ENCODE data around the gene GSTM3. TPM values are rescaled to one million over a fixed set of nuclear protein-coding genes. Genes with fewer than 3 reads are reported as not detected.

The GSTM3 gene
- total and polyA plus RNA-seq, 2 donors = 67.5 to 116 TPM

Other genes starting within 250 kb of the GSTM3 start
- 4.0 TPM for gene CYB561D1, start 246.9 kb downstream of the GSTM3 start, total RNA-seq
- gene CYB561D1, start 246.9 kb downstream of the GSTM3 start, polyA plus RNA-seq = 9.4 TPM
- gene AMIGO1, start 231.3 kb downstream of the GSTM3 start, total RNA-seq = 2.9 TPM
- gene AMIGO1, start 231.3 kb downstream of the GSTM3 start, polyA plus RNA-seq = 6.4 TPM
- gene GPR61, start 201.2 kb downstream of the GSTM3 start, total RNA-seq = 0.11 TPM
- gene GPR61, start 201.2 kb downstream of the GSTM3 start, polyA plus RNA-seq = not detected
- gene GNAI3, start 192.4 kb downstream of the GSTM3 start, total RNA-seq = 17.4 TPM
- gene GNAI3, start 192.4 kb downstream of the GSTM3 start, polyA plus RNA-seq = 5.1 TPM
- gene GNAT2, start 121.4 kb downstream of the GSTM3 start, total RNA-seq = not detected
- not detected for gene GNAT2, start 121.4 kb downstream of the GSTM3 start, polyA plus RNA-seq
- gene AMPD2, start 121.2 kb downstream of the GSTM3 start, total RNA-seq = 36.1 TPM
- 29.2 TPM for gene AMPD2, start 121.2 kb downstream of the GSTM3 start, polyA plus RNA-seq
- gene GSTM4, start 84.9 kb downstream of the GSTM3 start, total RNA-seq = 12.4 TPM
- 58.2 TPM for gene GSTM4, start 84.9 kb downstream of the GSTM3 start, polyA plus RNA-seq
- gene GSTM2, start 73.0 kb downstream of the GSTM3 start, total RNA-seq = 78.0 TPM
- gene GSTM2, start 73.0 kb downstream of the GSTM3 start, polyA plus RNA-seq = 77.9 TPM
- gene GSTM1, start 53.2 kb downstream of the GSTM3 start, total RNA-seq = not detected
- 1.1 TPM for gene GSTM1, start 53.2 kb downstream of the GSTM3 start, polyA plus RNA-seq
- gene GSTM5, start 28.8 kb downstream of the GSTM3 start, total RNA-seq = 18.2 TPM
- gene GSTM5, start 28.8 kb downstream of the GSTM3 start, polyA plus RNA-seq = 25.2 TPM
- gene EPS8L3, start 22.9 kb upstream of the GSTM3 start, total RNA-seq = not detected
- 0.23 TPM for gene EPS8L3, start 22.9 kb upstream of the GSTM3 start, polyA plus RNA-seq
- gene CSF1, start 169.8 kb upstream of the GSTM3 start, total RNA-seq = 10.9 TPM
- gene CSF1, start 169.8 kb upstream of the GSTM3 start, polyA plus RNA-seq = 56.2 TPM
- 46.2 TPM for gene AHCYL1, start 243.7 kb upstream of the GSTM3 start, total RNA-seq
- 68.1 TPM for gene AHCYL1, start 243.7 kb upstream of the GSTM3 start, polyA plus RNA-seq